IMR-90 (cell line): Measurements from ENCODE around the gene CEP97. TPM values are rescaled to one million over a fixed set of nuclear protein-coding genes. Genes with fewer than 3 reads are reported as not detected.

ENCODE experiments used
- ATAC-seq: fragments of 200-7000 bp; cut with Tn5 transposase; 2 replicates; pipeline ENCODE4 v1.9.1; 2020; ENCODE audit warnings: low read depth, mild to moderate bottlenecking, moderate library complexity
- BruUV-seq: library from RNA; stranded (reverse); fragments of 400-500 nt; replicated peaks from 2 replicates; lab custom pipeline; 2021; lab: Mats Ljungman, UMichigan
- CTCF ChIA-PET: fragments of 300-600 bp; formaldehyde crosslinking; extraction: SDS; loops from one replicate; lab custom pipeline; 2021; ENCODE audit warnings: antibody characterized with exemption; lab: Yijun Ruan, JAX
- POLR2A ChIA-PET: fragments of 300-600 bp; sonication (Branson Sonifier 250); formaldehyde crosslinking; loops from one replicate; lab custom pipeline; 2022; ENCODE audit warnings: antibody characterized with exemption; ENCODE audit not compliant: unreplicated experiment; lab: Charles Lee
- DNase-seq: peaks from one replicate; pipeline ENCODE4 v3.0.0; 2013
- H2AFZ ChIP-seq: replicated peaks from 2 replicates; pipeline ENCODE3; 2013; ENCODE audit warnings: low read length, mild to moderate bottlenecking; ENCODE audit not compliant: poor library complexity
- H2AK5ac ChIP-seq: 2 replicates; pipeline ENCODE4 v1.6.1; 2013; ENCODE audit warnings: low read depth, low read length, inconsistent platforms
- H2AK9ac ChIP-seq: replicated peaks from 2 replicates; pipeline ENCODE3; 2013; ENCODE audit warnings: mild to moderate bottlenecking, low read depth, low read length, moderate library complexity; ENCODE audit not compliant: poor library complexity
- H2BK120ac ChIP-seq: 2 replicates; pipeline ENCODE4 v1.6.1; 2013; ENCODE audit warnings: low read depth, low read length, inconsistent platforms
- H2BK15ac ChIP-seq: 3 replicates; pipeline ENCODE4 v1.6.1; 2013; ENCODE audit warnings: low read depth, low read length, inconsistent platforms
- H2BK20ac ChIP-seq: 2 replicates; pipeline ENCODE4 v1.6.1; 2013; ENCODE audit warnings: low read depth, mild to moderate bottlenecking, inconsistent platforms, low read length, moderate library complexity
- H2BK5ac ChIP-seq: 2 replicates; pipeline ENCODE4 v1.6.1; 2013; ENCODE audit warnings: mild to moderate bottlenecking, low read depth, low read length, inconsistent platforms; ENCODE audit not compliant: poor library complexity, severe bottlenecking
- H3K14ac ChIP-seq: replicated peaks from 2 replicates; pipeline ENCODE4 v1.6.1; 2013; ENCODE audit warnings: low read depth, low read length, inconsistent platforms
- H3K18ac ChIP-seq: 2 replicates; pipeline ENCODE4 v1.6.1; 2013; ENCODE audit warnings: low read depth, low read length, control low read depth
- H3K23ac ChIP-seq: 2 replicates; pipeline ENCODE4 v1.6.1; 2013; ENCODE audit warnings: low read depth, low read length, inconsistent platforms
- H3K27ac ChIP-seq: 2 replicates; pipeline ENCODE4 v1.5.1; 2013; ENCODE audit warnings: mild to moderate bottlenecking, control low read depth, low read length; ENCODE audit not compliant: insufficient read depth
- H3K27me3 ChIP-seq: 2 replicates; pipeline ENCODE4 v1.6.1; 2013; ENCODE audit warnings: low read length; ENCODE audit not compliant: control insufficient read depth, insufficient read depth
- H3K36me3 ChIP-seq: 2 replicates; pipeline ENCODE4 v1.6.1; 2013; ENCODE audit warnings: low read length, mixed read lengths; ENCODE audit not compliant: control insufficient read depth, insufficient read depth
- H3K4ac ChIP-seq: 2 replicates; pipeline ENCODE4 v1.6.1; 2013; ENCODE audit warnings: low read depth, low read length, inconsistent platforms
- H3K4me1 ChIP-seq: 2 replicates; pipeline ENCODE4 v1.6.1; 2013; ENCODE audit warnings: low read length, mixed read lengths; ENCODE audit not compliant: control insufficient read depth, insufficient read depth
- H3K4me2 ChIP-seq: 2 replicates; pipeline ENCODE4 v1.6.1; 2013; ENCODE audit warnings: low read depth, mild to moderate bottlenecking, control low read depth, low read length, moderate library complexity
- H3K4me3 ChIP-seq: 2 replicates; pipeline ENCODE4 v1.5.1; 2013; ENCODE audit warnings: low read depth, mild to moderate bottlenecking, control low read depth, low read length, moderate library complexity; ENCODE audit not compliant: insufficient read depth
- H3K56ac ChIP-seq: 2 replicates; pipeline ENCODE4 v1.6.1; 2013; ENCODE audit warnings: low read length, inconsistent platforms; ENCODE audit not compliant: insufficient read depth; ENCODE audit errors: extremely low read depth
- H3K79me1 ChIP-seq, 2 experiments: 2 replicates each; pipeline ENCODE4 v1.6.1; 2013; ENCODE audit warnings: low read length in 2 of 2, inconsistent platforms in 1 of 2, low read depth in 1 of 2
- H3K9ac ChIP-seq: 2 replicates; pipeline ENCODE4 v1.6.1; 2013; ENCODE audit warnings: low read depth, low read length, control low read depth
- H3K9me1 ChIP-seq: 2 replicates; pipeline ENCODE4 v1.6.1; 2013; ENCODE audit warnings: low read length, inconsistent platforms; ENCODE audit not compliant: insufficient read depth
- H3K9me3 ChIP-seq: 2 replicates; pipeline ENCODE4 v1.6.1; 2013; ENCODE audit warnings: low read length; ENCODE audit not compliant: control insufficient read depth, insufficient read depth
- H4K20me1 ChIP-seq: 2 replicates; pipeline ENCODE4 v1.6.1; 2013; ENCODE audit warnings: low read length, inconsistent platforms; ENCODE audit not compliant: insufficient read depth
- H4K5ac ChIP-seq: 2 replicates; pipeline ENCODE4 v1.6.1; 2013; ENCODE audit warnings: mild to moderate bottlenecking, low read depth, low read length, control low read depth
- H4K8ac ChIP-seq, 2 experiments: 2 replicates each; pipeline ENCODE4 v1.6.1; 2013; ENCODE audit warnings: low read depth in 2 of 2, low read length in 2 of 2, control low read depth in 1 of 2, inconsistent platforms in 1 of 2
- H4K91ac ChIP-seq: 2 replicates; pipeline ENCODE4 v1.6.1; 2013; ENCODE audit warnings: low read depth, low read length, inconsistent platforms; ENCODE audit not compliant: insufficient read depth
- BHLHE40 ChIP-seq: fragments of 150-350 bp; IDR thresholded peaks from 2 replicates; pipeline ENCODE4 v1.6.1; 2016; ENCODE audit warnings: mild to moderate bottlenecking, low read depth, low read length
- CEBPB ChIP-seq: IDR thresholded peaks from 2 replicates; pipeline ENCODE4 v1.6.1; 2012; ENCODE audit warnings: low read depth, low read length, improper control_type of control experiment
- WGBS, 2 experiments: methylation state at CpG; one replicate each; pipeline versions ENCODE4 v1.1.5 to v1.1.7; 2013; ENCODE audit warnings: missing lambda C conversion rate in 2 of 2; ENCODE audit not compliant: insufficient read length in 1 of 2; ENCODE audit errors: extremely low coverage in 2 of 2; 5-methylcytosine and 5-hydroxymethylcytosine counted together
- dilution Hi-C: fragments of 300-500 bp; cut with HindIII; formaldehyde crosslinking; loops from one replicate; pipeline ENCODE4 v1.14.3; 2018; ENCODE audit warnings: low sequenced_read_pairs; ENCODE audit not compliant: unreplicated experiment
- in situ Hi-C: fragments of 300-500 bp; cut with MboI; formaldehyde crosslinking; loops from 3 replicates; pipeline ENCODE4 v1.14.3; 2019; ENCODE audit warnings: low sequenced_read_pairs, inconsistent platforms, mixed read lengths
- intact Hi-C: fragments of 100-400 bp; cut with micrococcal nuclease; formaldehyde crosslinking; loops from 2 replicates; pipeline ENCODE4 v1.10.0; 2022
- polyA plus RNA-seq, 3 experiments: library from polyadenylated mRNA; depleted of rRNA; stranded (reverse); fragments of >200 nt; gene quantifications; 2 replicates each; pipeline ENCODE4 v1.2.3, GENCODE V29; 2012; ENCODE audit warnings: low replicate concordance in 1 of 3
- total RNA-seq: library from RNA; depleted of rRNA; stranded (reverse); fragments of >200 nt; gene quantifications from 2 replicates; pipeline ENCODE4 v1.2.3, GENCODE V29; 2012

CEP97 gene
- total and polyA plus RNA-seq, 2 of the 4 experiments (the other 2 are of a cell fraction): 2.0 to 21.9 TPM

- no peaks in the 10 kb centered on the region for H3K9me3 ChIP-seq
- no peak overlapping the region for H2BK120ac ChIP-seq
- no peak overlapping the region for H2AK5ac ChIP-seq
- intact Hi-C loops: no loop called here
- no peak overlapping the region for H2AFZ ChIP-seq
- no peaks in the 10 kb centered on the region for H3K79me1 ChIP-seq
- H3K14ac ChIP-seq: no peak overlapping the region
- no peak overlapping the region for H2BK20ac ChIP-seq
- no peaks in the 10 kb centered on the region for H3K27me3 ChIP-seq
- H4K8ac ChIP-seq: no peak overlapping the region
- no peak overlapping the region for H3K23ac ChIP-seq
- H3K4me1 ChIP-seq: no peaks in the 10 kb centered on the region
- BruUV-seq: no TSS peak
- no peak overlapping the region for H3K4ac ChIP-seq
- H2BK15ac ChIP-seq: no peak overlapping the region
- no peak overlapping the region for H3K9ac ChIP-seq
- no peak overlapping the region for H3K56ac ChIP-seq
- no peaks in the 10 kb centered on the region for H4K20me1 ChIP-seq
- H2BK5ac ChIP-seq: no peak overlapping the region
- no peak overlapping the region for H3K4me3 ChIP-seq
- CTCF ChIA-PET: no interaction called here
- dilution Hi-C loops: no loop called here
- POLR2A ChIA-PET: no interaction called here
- H3K36me3 ChIP-seq: no peaks in the 10 kb centered on the region
- no peaks in the 10 kb centered on the region for H3K9me1 ChIP-seq
- H4K91ac ChIP-seq: no peak overlapping the region
- H3K4me2 ChIP-seq: no peak overlapping the region
- H3K18ac ChIP-seq: no peak overlapping the region
- no peak for DNase-seq
- no peak for TF ChIP-seq BHLHE40
- TF ChIP-seq CEBPB: peak; percentile 52; the same call in 1 of the 2 replicates
- no peak overlapping the region for H2AK9ac ChIP-seq
- in situ Hi-C loops: no loop called here
- no peak overlapping the region for H4K5ac ChIP-seq
- no peak for ATAC-seq
- no CpG with 5 or more reads among the region's 3 CpGs for WGBS, 2 experiments
- H3K27ac ChIP-seq: no peak overlapping the region
Measured at GRCh38 chr3:101719604-101720185, 4.7 kb upstream of the CEP97 start.
